ENCODE data around the gene SLC2A10. TPM values are rescaled to one million over a fixed set of nuclear protein-coding genes. Genes with fewer than 3 reads are reported as not detected.

Gene SLC2A10
- total and polyA plus RNA-seq, 10 of the 15 experiments (the other 5 are each of a cell fraction or from before 2014, with no cell fraction given) = not detected

DNA sequence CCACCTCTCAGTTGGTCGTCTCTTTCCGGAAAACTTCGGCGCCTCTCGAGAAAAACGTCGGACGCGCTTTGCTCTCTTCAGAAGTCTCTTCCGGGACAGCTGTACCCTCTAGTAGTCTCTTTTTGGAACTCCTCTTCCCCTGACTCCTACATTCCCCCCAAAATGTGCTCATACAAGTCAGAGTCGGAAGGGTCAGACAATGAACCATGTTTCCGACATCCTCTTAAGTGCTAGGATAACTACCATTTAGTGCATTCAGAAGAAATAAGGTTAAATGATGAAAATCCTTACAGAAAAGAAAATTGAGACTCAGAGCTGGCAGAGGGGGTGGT is 19.7 kb upstream of the SLC2A10 start:
- DNase-seq (ENCODE audit: low read depth, low spot score) (no peak), FAIRE-seq (no peak), ATAC-seq (no peak)
- in situ Hi-C loops (cut with MboI) (loop anchor here (10.0 kb wide), 1 partner anchor 135 kb away; the partner anchor contains the start of gene OCSTAMP), intact Hi-C loops (cut with micrococcal nuclease; ENCODE audit: unreplicated experiment) (no loop called here)
- H3K36me3 ChIP-seq (ENCODE audit: control insufficient read depth in 2 of 2, insufficient read depth in 2 of 2, low read length in 1 of 2) = peaks cover 0 to 11% of the 10 kb centered on the region in 2 experiments; a peak in 1 of 4 replicates
- BruUV-seq (replicated peaks) = no TSS peak
- ChIA-PET RAD21 (ENCODE audit: unreplicated experiment) (interaction anchor here (0.6 to 1.4 kb wide), 3 partner anchors 63 to 152 kb away, joined by 3 to 4 read pairs (median 3); no protein-coding TSS in a partner anchor), SMC1A (ENCODE audit: uncharacterized antibody, unreplicated experiment) (interaction anchor here (1.3 to 1.6 kb wide), 2 partner anchors 9 to 145 kb away, joined by 4 to 5 read pairs; no protein-coding TSS in a partner anchor), POLR2A (interaction anchor here (0.6 to 1.5 kb wide), 5 partner anchors 101 to 755 kb away, joined by 3 to 4 read pairs (median 3); no protein-coding TSS in a partner anchor), CTCF (interaction anchor here (1.2 to 11.6 kb wide), 5 partner anchors 10 to 168 kb away, joined by 3 to 114 read pairs (median 7); no protein-coding TSS in a partner anchor)
- TF ChIP-seq SMAD5 (IDR thresholded peaks at IDR 0.05; ENCODE audit: low read depth) = 0 out of 2 replicates have a peak, but pooled peaks have one; percentile 19
- no peak for TF ChIP-seq BRCA1 (IDR thresholded peaks at IDR 0.05; ENCODE audit: low read depth, low read length)
- peak; percentile 67; the same call in 1 of the 2 replicates for TF ChIP-seq TAF1 (IDR thresholded peaks at IDR 0.05; ENCODE audit: borderline replicate concordance, low read depth, low read length)
- peak; percentile 53; the same call in 1 of the 2 replicates for TF ChIP-seq POLR2AphosphoS5 (IDR thresholded peaks at IDR 0.05; ENCODE audit: low read length)
- TF ChIP-seq POLR2AphosphoS2 (IDR thresholded peaks at IDR 0.05; ENCODE audit: low read depth, low read length) = peak; percentile 70; the same call in 1 of the 2 replicates
- TF ChIP-seq, protein P1, sequence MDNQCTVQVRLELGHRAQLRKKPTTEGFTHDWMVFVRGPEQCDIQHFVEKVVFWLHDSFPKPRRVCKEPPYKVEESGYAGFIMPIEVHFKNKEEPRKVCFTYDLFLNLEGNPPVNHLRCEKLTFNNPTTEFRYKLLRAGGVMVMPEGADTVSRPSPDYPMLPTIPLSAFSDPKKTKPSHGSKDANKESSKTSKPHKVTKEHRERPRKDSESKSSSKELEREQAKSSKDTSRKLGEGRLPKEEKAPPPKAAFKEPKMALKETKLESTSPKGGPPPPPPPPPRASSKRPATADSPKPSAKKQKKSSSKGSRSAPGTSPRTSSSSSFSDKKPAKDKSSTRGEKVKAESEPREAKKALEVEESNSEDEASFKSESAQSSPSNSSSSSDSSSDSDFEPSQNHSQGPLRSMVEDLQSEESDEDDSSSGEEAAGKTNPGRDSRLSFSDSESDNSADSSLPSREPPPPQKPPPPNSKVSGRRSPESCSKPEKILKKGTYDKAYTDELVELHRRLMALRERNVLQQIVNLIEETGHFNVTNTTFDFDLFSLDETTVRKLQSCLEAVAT (IDR thresholded peaks at IDR 0.05) = 0 out of 2 replicates have a peak, but pooled peaks have one; percentile 5
- peak overlapping the region; percentile 75 for H3K4me3 ChIP-seq
- H3K9me3 ChIP-seq (replicated peaks; ENCODE audit: control insufficient read depth, insufficient read depth, low read length) = no peaks in the 10 kb centered on the region; the same call in 1 of the 3 replicates
- H3K79me2 ChIP-seq (ENCODE audit: control insufficient read depth, insufficient read depth, low read length) = peaks cover 37% of the 10 kb centered on the region
- H2AFZ ChIP-seq (ENCODE audit: control insufficient read depth, low read depth, low read length) = peak overlapping the region; percentile 87
- peak overlapping the region; percentile 60 for H3K27ac ChIP-seq (ENCODE audit: control insufficient read depth, insufficient read depth)
- H3K9ac ChIP-seq (ENCODE audit: control insufficient read depth, insufficient read depth, low read length) = peak overlapping the region; percentile 63; the same call in 1 of the 2 replicates
- WGBS (ENCODE audit: insufficient coverage, insufficient replicate concordance, low lambda C conversion rate, missing lambda C conversion rate) = 2% methylated on average over 12 of the region's 12 CpGs
- no peaks in the 10 kb centered on the region; the same call in 1 of the 2 replicates for H3K4me1 ChIP-seq (ENCODE audit: control insufficient read depth, insufficient read depth, low read length)
- H4K20me1 ChIP-seq (ENCODE audit: control insufficient read depth, insufficient read depth) = peaks cover 3% of the 10 kb centered on the region; the same call in 1 of the 2 replicates
- no peaks in the 10 kb centered on the region for H3K27me3 ChIP-seq (replicated peaks in 1 of 2; ENCODE audit: control insufficient read depth in 2 of 2, insufficient read depth in 2 of 2, low read length in 1 of 2)
- H3K4me2 ChIP-seq (ENCODE audit: control insufficient read depth, insufficient read depth) = peak overlapping the region; percentile 64; the same call in 1 of the 2 replicates

Data from GM12878 (cell line).